Large intestine (tissue), 3 donors: Measurements from ENCODE around the gene CAP2. TPM values are rescaled to one million over a fixed set of nuclear protein-coding genes. Genes with fewer than 3 reads are reported as not detected.
"Not testable (repeated sequence)": the region's sequence is repeated elsewhere in the genome, so short reads cannot be mapped to it uniquely, and the experiment has no call there.

Experiments used
- DNase-seq, 2 donors: peaks; one replicate each; pipeline versions ENCODE4 v3.0.0 to v3.0.0-alpha.2; 2013
- H3K27ac ChIP-seq: one replicate; pipeline ENCODE4 v1.5.1; 2013; ENCODE audit warnings: low read length
- H3K27me3 ChIP-seq: 2 replicates; pipeline ENCODE4 v1.6.1; 2013; ENCODE audit warnings: low read length; ENCODE audit not compliant: control insufficient read depth, insufficient read depth
- H3K36me3 ChIP-seq: 2 replicates; pipeline ENCODE4 v1.6.1; 2013; ENCODE audit warnings: low read length; ENCODE audit not compliant: control insufficient read depth, insufficient read depth
- H3K4me1 ChIP-seq: one replicate; pipeline ENCODE4 v1.6.1; 2013; ENCODE audit warnings: low read length; ENCODE audit not compliant: control insufficient read depth, insufficient read depth
- H3K4me3 ChIP-seq: one replicate; pipeline ENCODE4 v1.5.1; 2013; ENCODE audit warnings: low read length
- H3K9me3 ChIP-seq: one replicate; pipeline ENCODE4 v1.6.1; 2013; ENCODE audit warnings: mild to moderate bottlenecking, low read depth, low read length, moderate library complexity; ENCODE audit not compliant: control insufficient read depth
- WGBS: methylation state at CpG from one replicate; pipeline ENCODE4 v1.1.5; 2013; ENCODE audit warnings: low lambda C conversion rate; ENCODE audit not compliant: insufficient coverage; 5-methylcytosine and 5-hydroxymethylcytosine counted together
- polyA plus RNA-seq: library from polyadenylated mRNA; unstranded; fragments of 120-200 nt; gene quantifications from one replicate; pipeline ENCODE4 v1.2.1, GENCODE V29; 2013

The CAP2 gene
- polyA plus RNA-seq, 1 donor: 11.2 TPM

DNA sequence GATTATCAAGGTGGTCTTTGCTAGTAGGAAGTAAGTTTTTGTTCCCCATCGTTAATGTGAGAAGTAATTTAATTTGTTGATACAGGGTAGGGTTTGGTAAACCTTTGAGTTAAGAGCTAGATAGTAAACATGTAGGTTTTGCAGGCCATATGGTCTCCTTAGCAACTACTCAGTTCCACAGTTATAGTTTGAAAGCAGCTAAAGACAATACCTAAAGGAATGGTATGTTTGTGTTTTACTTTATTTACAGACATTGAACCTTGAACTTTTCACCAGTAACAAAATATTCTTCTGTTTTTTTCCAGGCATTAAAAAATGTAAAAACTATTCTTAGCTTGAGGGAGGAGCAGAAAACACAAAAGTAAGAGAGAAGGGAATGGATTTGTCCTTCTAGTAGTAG lies 1.7 kb downstream of the CAP2 start:
- WGBS: no CpG with 5 or more reads among the region's 1 CpG
- H3K9me3 ChIP-seq: no peaks in the 10 kb centered on the region
- H3K27ac ChIP-seq: no peak overlapping the region
- peaks cover 13% of the 10 kb centered on the region for H3K27me3 ChIP-seq
- no peak for DNase-seq
- no peak overlapping the region for H3K4me3 ChIP-seq
- no peaks in the 10 kb centered on the region for H3K36me3 ChIP-seq
- H3K4me1 ChIP-seq: no peaks in the 10 kb centered on the region

DNA sequence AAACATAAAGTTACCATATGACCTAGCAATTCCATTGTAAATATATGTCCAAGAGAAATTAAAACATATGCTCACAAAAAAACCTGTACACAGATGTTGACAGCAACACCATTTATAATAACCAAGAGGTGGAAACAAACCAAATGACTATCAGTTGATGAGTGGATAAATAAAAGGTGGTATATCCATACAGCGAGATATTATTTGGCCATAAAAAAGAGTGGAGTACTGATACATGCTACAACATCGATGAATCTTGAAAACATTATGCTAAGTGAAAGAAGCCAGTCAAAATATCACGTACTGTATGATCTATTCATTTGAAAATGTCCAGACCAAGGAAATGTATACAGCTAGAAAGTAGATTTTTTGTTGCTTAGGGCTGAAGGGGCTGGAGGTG lies 2.9 kb downstream of the CAP2 start:
- WGBS: no CpG with 5 or more reads among the region's 3 CpGs
- no peak for DNase-seq
- Histone ChIP-seq H3K27me3 (peaks cover 13% of the 10 kb centered on the region), H3K36me3 (no peaks in the 10 kb centered on the region), H3K27ac (no peak overlapping the region), H3K9me3 (no peaks in the 10 kb centered on the region), H3K4me1 (no peaks in the 10 kb centered on the region), H3K4me3 (no peak overlapping the region)

DNA sequence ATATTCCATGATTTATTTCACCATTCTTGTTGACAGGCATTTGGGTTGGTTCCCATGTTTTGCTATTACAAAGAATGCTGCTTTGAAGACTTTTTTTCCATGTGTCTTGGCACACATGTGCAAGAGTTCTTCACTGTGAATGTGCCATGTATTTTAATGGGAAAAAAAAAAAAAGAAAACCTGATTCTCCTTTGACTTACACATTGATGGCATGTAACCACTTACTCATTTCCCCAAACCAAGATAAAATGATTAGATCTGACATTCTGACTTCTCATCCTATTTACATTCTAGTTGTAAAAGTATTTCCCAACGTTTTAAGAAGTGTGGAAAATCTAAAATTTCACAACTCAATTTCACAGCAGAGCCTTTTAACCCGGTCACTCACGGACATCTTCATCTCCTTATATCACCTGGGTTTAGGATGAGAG lies 4.4 kb downstream of the CAP2 start:
- DNase-seq: no peak
- 92% methylated on average over 2 of the region's 3 CpGs for WGBS
- no peak overlapping the region for H3K27ac ChIP-seq

DNA sequence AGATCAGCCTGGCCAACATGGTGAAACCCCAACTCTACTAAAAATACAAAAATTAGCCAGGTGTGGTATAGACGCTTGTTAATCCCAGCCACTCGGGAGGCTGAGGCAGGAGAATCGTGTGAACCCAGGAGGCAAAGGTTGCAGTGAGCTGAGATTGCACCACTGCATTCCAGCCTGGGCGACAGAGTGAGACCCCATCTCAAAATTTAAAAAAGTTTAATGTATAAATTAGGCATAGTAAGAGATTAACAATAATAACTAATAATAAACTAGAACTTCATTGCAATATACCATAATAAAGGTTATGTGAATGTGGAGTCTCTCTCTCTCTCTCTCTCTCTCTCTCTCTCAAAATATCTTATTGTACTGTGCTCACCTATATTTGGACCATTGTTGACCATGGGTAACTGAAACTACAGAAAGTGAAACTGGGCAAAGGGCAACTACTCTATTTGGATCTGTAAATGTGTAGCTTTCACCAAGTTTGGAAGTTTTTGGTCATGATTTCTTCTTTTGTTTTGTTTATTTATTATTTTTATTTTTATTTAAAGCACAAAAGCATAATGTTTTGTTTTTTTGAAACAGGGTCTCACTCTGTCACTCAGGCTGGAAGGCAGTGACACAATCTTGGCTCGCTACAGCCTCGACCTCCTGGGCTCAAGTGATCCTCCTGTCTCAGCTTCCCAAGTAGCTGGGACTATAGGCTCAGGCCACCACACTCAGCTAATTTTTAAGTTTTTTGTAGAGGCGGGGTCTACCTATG lies 12.0 kb downstream of the CAP2 start:
- not testable (repeated sequence) for H3K4me1 ChIP-seq, H3K36me3 ChIP-seq, H3K27ac ChIP-seq, H3K27me3 ChIP-seq, H3K9me3 ChIP-seq, H3K4me3 ChIP-seq, DNase-seq
- 100% methylated on average over 3 of the region's 7 CpGs for WGBS

More for the DNA sequence above, 4.4 kb downstream of the CAP2 start:
- H3K27me3 ChIP-seq: peaks cover 3% of the 10 kb centered on the region
- no peaks in the 10 kb centered on the region for H3K4me1 ChIP-seq
- H3K4me3 ChIP-seq: no peak overlapping the region
- H3K9me3 ChIP-seq: no peaks in the 10 kb centered on the region
- H3K36me3 ChIP-seq: no peaks in the 10 kb centered on the region

DNA sequence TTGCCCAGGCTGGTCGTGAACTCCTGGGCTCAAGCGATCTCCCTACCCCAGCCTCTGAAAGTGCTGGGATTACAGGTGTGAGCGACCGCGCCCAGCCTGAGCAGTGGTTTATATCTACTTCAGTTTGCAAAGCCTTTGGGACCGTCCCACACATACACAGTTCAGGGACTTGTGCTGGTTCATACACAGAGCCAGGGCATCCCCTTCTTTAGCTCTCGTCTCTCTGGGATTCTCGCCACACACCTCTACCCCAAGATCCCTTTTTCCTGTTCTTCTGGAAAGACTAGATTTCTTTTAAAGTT lies 12.5 kb downstream of the CAP2 start:
- 100% methylated on average over 2 of the region's 8 CpGs for WGBS
- no peak overlapping the region for H3K27ac ChIP-seq
- DNase-seq: no peak

DNA sequence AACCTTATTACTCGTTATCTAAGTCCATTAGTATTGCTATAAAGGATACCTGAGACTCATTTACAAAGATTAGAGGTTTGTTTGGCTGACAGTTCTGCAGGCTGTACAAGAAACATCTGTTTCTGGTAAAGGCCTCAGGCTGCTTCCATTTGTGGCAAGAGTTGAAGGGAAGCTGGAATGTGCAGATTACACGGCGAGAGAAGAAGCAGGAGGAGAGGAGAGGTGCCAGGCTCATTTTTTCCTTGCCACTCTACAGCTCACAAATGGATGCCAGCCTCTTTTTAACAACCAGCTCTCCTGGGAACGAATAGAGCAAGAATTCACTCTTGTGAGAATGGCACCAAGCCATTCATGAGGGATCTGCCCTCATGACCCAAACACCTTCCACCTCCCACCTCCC lies 14.7 kb downstream of the CAP2 start:
- Histone ChIP-seq H3K4me1 (no peaks in the 10 kb centered on the region), H3K27ac (no peak overlapping the region), H3K4me3 (no peak overlapping the region), H3K36me3 (no peaks in the 10 kb centered on the region), H3K27me3 (no peaks in the 10 kb centered on the region), H3K9me3 (peaks cover 4% of the 10 kb centered on the region)
- no CpG with 5 or more reads among the region's 4 CpGs for WGBS
- no peak for DNase-seq

More for the DNA sequence above, 12.5 kb downstream of the CAP2 start:
- peaks cover 4% of the 10 kb centered on the region for H3K9me3 ChIP-seq
- H3K4me1 ChIP-seq: no peaks in the 10 kb centered on the region
- no peaks in the 10 kb centered on the region for H3K36me3 ChIP-seq
- no peaks in the 10 kb centered on the region for H3K27me3 ChIP-seq
- no peak overlapping the region for H3K4me3 ChIP-seq

DNA sequence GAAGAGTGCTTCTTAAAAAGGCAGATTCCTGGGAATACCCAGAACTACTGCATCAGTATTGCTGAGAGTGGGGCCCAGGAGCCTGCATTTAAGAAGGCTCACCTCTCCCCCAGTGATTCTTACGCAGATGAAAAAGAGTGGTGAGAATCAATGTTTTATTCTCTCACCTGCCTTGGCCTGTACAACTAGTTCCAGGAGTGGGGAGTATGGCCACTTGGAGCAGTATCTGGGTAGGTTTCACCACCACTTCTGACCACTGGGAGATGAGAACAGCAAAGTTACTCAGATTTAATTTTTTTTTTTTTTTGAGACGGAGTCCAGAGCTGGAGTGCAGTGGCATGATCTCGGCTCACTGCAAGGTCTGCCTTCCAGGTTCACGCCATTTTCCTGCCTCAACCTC lies 16.9 kb downstream of the CAP2 start:
- H3K36me3 ChIP-seq: no peaks in the 10 kb centered on the region
- no peak overlapping the region for H3K27ac ChIP-seq
- DNase-seq: no peak
- H3K4me1 ChIP-seq: no peaks in the 10 kb centered on the region
- no peaks in the 10 kb centered on the region for H3K27me3 ChIP-seq
- H3K9me3 ChIP-seq: peaks cover 4% of the 10 kb centered on the region
- no peak overlapping the region for H3K4me3 ChIP-seq
- no CpG with 5 or more reads among the region's 4 CpGs for WGBS

DNA sequence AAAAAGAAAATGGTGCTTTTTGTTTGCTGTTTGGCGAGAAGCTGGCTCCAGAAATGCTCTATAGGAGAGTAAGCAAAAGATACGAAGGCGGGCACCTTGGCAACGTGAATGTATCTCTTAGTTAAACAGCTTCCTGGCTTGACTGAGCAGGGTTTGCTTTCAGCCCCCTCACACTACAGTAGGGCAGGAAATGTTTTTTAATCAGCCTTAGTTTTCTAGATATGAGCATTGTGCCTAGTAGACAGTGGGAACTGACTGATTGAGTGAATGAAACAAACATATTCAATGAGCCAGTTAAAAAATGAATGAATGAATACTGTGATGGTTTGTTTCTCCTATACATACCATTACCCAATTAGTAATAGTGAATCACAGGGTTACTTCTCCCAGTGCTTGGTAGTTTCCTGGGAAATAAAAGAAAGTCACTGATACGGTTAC lies 19.9 kb downstream of the CAP2 start:
- no peak for DNase-seq
- no CpG with 5 or more reads among the region's 5 CpGs for WGBS
- H3K27me3 ChIP-seq: no peaks in the 10 kb centered on the region
- no peak overlapping the region for H3K4me3 ChIP-seq
- no peaks in the 10 kb centered on the region for H3K36me3 ChIP-seq
- H3K27ac ChIP-seq: no peak overlapping the region
- no peaks in the 10 kb centered on the region for H3K4me1 ChIP-seq
- peaks cover 4% of the 10 kb centered on the region for H3K9me3 ChIP-seq

DNA sequence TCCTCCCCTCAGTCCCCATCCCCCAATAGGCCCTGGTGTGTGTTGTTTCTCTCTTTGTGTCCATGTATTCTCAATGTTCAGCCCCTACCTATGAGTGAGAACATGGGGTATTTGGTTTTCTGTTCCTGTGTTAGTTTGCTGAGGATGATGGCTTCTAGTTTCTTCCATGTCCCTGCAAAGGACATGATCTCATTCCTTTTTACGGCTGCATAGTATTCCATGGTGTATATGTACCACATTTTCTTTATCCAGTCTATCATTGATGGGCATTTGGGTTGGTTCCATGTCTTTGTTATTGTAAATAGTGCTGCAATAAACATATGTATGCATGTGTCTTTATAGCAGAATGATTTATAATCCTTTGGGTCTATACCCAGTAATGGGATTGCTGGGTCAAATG lies 21.0 kb downstream of the CAP2 start:
- not testable (repeated sequence) for H3K27ac ChIP-seq, DNase-seq, H3K4me1 ChIP-seq, H3K4me3 ChIP-seq, H3K27me3 ChIP-seq, H3K9me3 ChIP-seq, H3K36me3 ChIP-seq
- WGBS: no CpG with 5 or more reads among the region's 1 CpG

DNA sequence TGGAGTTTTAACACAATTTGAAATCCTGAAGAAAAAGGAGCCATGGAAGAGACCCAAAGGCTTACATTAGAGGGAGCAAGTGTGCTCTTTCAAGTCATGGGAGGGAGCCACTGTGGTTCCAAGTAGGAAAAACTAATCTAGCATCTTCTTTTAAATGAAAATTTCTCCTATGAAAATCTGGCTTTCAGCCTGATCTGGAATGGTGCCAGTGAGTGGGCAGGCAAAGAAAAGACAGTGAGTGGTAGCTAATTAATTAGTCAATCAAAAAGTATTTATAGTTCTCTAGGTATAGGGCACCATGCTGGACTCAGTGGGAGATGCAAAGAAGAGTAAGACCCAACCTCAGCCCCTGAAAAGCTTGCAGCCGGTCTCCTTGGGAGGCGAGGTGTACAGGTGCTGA lies 21.9 kb downstream of the CAP2 start:
- no peak overlapping the region for H3K4me3 ChIP-seq

DNA sequence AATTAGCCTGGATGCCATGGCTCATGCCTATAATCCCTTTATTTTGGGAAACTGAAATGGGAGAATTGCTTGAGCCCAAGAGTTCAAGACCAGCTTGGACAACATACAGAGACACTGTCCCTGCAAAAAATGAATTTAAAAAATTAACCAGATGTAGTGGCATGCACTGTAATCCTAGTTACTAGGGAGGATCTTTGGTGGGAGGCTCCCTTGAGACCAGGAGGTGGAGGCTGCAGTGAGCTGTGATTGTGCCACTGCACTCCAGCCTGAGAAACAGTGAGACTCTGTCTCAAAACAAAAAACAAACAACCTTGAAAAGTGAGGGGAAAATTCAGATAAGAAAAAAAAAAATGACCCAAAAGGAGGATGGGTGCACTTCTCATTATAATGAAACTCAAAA lies 23.4 kb downstream of the CAP2 start:
- no peak for DNase-seq
- Histone ChIP-seq H3K4me1 (no peaks in the 10 kb centered on the region), H3K27me3 (no peaks in the 10 kb centered on the region), H3K36me3 (no peaks in the 10 kb centered on the region), H3K9me3 (no peaks in the 10 kb centered on the region), H3K27ac (no peak overlapping the region), H3K4me3 (no peak overlapping the region)

More for the DNA sequence above, 21.9 kb downstream of the CAP2 start:
- Histone ChIP-seq H3K27me3 (no peaks in the 10 kb centered on the region), H3K36me3 (no peaks in the 10 kb centered on the region), H3K4me1 (no peaks in the 10 kb centered on the region), H3K27ac (no peak overlapping the region), H3K9me3 (peaks cover 4% of the 10 kb centered on the region)
- no peak for DNase-seq
- WGBS: no CpG with 5 or more reads among the region's 2 CpGs
